Eye (tissue), 1 donor: ENCODE measurements around the gene GNA15.
"Not testable (repeated sequence)": the region's sequence is repeated elsewhere in the genome, so short reads cannot be mapped to it uniquely, and the experiment has no call there.

Experiments
- DNase-seq: peaks from one replicate; pipeline ENCODE4 v3.0.0-alpha.2; 2015

The GNA15 gene

DNA sequence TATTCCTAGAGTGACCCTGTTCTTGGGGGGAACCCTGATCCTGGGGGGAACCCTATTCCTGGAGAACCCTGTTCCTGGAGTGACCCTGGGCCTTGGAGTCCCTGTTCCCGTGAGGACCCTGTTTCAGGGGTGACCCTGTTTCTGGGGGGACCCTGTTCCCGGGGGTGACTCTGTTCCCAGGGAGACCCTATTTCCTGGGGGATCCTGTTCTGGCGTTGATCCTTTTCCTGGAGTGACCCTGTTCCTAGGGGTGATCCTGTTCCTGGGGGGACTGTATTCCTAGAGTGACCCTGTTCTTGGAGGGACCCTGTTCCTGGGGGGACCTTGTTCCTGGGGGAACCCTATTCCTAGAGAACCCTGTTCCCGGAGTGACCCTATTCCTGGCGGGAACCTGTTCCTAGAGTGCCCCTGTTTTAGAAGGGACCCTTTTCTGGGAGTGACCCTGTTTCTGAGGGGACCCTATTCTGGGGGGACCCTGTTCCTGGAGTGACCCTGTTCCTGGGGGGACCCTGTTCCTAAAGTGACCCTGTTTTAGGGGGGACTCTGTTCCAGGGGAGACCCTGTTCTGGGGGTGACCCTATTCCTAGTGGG, 15.0 kb downstream of the GNA15 start:
- DNase-seq: no peak

DNA sequence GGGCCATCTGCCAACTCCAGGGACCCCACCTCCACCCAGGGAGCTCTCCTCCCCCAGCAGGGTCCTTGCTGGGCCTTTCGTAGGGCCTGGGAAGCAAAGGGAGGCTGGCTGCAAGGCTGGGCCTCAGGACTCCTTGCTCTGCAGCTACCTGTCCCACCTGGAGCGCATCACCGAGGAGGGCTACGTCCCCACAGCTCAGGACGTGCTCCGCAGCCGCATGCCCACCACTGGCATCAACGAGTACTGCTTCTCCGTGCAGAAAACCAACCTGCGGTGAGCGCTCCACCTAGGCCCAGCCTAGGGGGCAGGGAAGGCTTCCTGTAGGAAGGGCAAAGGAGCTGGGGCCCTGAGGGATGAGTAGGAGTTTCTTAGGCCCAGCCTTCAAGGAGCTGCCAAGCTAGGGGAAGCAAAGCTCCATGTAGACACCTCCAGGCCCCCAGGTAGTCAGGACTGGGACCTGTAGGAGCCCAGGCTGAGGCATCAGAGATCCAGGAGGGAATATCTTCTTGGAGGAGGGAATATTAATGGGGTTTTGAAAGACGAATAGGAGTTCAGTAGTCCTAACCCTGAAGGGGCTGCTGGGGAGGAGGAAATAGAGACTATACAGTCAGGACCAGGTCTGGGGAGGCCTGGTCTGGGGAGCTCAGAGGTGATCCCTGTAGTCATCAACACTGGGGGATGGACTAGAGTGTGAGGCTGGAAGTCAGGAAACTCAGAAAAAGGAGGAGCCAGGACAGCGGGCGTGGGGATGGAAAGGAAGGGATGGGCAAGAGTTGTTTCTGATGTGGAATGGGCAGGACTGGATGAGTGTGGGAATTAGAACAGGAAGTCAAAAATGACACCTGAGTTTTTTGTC, 16.0 kb downstream of the GNA15 start:
- DNase-seq: no peak

DNA sequence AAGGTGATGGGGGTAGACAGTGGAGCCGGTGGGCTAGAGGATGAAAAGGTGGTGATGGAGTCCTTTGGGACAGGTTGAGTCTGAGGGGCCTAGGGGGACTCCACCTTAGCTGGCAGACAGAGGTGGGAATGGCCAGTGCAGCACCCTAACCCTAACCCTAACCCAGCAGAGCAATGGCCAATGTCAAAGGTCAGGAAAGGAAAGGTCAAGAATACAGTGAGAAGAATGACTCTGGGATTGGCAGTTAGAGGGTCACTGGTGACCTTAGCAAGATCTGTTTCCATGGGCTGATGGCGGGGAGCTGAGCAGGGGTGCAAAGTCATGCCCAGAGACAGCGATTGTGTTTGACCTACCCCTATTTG, 16.6 kb downstream of the GNA15 start:
- DNase-seq: no peak

DNA sequence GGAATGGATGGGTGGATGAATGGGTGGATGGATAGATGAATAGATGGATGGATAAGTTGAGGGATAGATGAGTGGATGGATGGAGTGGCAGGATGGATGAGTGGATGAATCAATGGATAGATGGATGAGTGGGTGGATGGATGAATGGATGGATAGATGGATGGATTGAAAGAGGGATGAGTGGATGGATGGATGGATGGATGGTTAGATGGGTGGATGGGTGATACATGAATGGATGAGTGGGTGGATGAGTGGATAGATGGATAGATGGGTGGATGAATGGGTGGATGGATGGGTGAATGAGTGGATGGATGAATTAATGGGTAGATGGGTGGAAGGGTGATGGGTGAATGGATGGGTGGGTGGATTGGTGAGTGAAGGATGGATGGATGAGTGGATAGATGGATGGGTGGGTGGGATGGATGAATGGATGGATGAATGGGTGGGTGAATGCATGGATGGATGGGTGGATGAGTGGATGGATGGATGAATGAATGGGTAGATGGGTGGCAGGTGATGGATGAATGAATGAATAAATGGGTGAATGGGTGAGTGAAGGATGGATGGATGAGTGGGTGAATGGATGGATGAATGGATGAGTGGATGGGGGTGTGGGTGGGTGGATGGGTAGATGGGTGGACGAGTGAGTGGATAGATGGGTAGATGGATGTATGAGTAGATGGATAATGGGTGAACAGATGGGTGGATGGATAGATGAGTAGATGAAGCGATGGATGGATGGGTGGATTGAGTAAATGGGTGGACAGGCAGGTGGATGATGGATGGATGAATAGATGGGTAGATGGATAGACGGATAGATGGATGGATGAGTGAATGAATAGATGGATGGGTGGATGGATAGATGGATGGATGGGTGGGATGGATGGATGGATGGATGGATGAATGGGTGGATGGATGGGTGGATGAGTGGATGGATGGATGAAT, 17.7 kb downstream of the GNA15 start:
- no peak for DNase-seq

DNA sequence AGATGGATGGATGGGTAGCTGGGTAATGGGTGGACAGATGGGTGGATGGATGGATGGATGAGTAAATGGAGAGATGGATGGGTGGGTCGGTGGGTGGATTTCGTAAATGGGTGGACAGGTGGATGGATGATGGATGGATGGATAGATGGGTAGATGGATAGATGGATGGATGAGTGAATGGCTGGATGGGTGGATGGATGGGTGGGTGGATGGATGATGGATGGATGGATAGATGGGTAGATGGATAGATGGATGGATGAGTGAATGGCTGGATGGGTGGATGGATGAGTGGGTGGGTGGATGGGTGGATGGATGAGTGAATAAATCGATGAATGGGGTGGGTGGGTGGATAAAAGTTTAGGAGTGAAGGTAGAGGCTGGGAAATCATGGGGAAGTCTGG, 18.6 kb downstream of the GNA15 start:
- not testable (repeated sequence) for DNase-seq

DNA sequence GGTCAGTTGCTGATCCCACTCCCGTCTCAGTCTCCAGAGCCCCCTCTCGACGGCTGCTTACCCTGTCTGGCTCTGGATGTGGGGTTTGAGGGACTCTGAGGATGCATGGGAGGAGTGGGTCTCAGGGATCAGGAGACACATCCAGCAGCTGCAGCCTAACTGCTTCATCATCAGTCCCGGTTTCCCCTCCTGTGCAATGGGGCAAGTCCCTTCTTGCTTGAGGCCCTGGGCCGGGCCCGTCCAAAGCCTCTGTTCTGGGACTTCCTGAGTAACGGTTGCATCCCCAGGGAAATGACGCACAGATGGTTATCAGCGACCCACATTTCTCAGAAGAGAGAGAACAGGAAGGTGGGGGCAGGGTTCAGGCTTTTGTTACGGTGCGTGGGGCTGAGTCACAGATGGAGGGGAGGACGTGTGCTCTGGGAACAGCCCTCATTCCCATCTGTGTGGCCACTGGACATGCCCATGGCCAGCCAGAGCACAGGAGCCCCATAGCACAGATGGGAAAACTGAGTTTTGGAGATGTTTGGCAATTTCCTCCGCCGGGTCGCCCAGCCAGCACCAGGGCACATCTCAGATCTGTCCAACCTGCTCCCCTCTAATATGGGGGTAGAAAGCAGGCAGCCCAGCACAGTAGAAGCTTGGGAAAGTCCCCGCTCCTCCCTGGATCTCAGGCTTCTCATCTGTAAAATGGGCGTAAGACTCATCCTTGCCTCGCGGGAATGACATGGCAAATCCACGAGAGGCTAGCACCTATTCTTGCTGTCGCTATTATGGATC, 19.3 kb downstream of the GNA15 start:
- peak; percentile 65 for DNase-seq

DNA sequence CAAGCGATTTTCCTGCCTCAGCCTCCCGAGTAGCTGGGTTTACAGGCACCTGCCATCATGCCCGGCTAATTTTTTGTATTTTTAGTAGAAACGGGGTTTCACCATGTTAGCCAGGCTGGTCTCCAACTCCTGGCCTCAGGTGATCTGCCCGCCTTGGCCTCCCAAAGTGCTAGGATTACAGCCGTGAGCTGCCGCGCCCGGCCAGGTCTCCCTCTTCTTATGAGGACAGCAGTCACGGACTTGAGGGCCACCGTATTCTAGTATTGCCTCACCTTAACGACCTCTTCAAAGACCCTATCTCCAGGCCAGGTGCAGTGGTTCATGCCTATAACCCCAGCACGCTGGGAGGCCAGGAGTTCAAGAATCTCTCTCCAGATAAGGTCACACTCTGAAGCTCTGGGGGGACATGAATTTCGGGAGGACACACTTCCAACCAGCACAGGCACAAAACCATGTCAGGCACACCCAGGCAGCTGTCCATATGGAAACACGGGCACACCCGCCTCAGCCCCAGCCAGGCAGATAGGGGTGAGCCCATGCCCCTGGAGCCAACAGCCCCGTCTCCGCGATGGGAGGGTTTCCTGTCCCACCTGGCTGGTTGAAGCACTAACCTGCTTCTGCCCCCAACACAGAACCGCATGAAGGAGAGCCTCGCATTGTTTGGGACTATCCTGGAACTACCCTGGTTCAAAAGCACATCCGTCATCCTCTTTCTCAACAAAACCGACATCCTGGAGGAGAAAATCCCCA, 21.4 kb downstream of the GNA15 start:
- DNase-seq: no peak

DNA sequence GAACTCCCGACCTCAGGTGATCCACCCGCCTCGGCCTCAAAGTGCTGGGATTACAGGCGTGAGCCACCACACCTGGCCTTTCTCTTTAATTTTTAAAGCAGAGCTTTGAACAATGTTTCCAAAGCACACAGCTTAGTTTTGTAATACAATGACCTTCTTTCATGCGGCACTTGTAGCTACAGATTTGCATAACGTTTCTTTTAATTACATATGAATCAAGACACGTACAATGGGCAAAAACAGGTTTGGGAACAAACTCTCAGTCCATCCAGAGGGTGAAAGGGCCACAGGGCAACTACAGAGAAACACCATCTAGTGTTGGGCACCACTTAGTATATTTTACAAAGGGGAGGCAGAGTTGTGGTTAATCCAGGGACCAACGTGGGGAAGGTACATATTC, 23.7 kb downstream of the GNA15 start:
- no peak for DNase-seq

DNA sequence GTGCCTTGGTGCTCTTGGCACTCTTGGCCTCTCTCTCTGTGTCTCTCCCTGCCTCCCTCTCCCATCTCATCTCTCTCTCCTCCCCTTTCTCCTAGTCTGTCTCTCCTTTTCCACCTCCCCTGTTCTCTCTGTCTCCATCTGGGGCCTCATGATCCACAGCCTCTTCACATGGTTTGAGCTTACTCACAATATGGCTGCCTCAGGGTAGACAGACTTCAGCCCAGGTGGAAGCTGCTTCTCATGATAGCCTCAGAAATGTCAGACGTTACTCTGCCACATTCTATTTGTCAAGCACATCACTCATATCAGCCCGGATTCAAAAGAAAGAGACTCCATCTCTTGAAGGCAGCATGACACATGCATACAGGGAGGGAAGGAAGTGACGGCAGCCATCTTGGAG, 24.4 kb downstream of the GNA15 start:
- DNase-seq: no peak

DNA sequence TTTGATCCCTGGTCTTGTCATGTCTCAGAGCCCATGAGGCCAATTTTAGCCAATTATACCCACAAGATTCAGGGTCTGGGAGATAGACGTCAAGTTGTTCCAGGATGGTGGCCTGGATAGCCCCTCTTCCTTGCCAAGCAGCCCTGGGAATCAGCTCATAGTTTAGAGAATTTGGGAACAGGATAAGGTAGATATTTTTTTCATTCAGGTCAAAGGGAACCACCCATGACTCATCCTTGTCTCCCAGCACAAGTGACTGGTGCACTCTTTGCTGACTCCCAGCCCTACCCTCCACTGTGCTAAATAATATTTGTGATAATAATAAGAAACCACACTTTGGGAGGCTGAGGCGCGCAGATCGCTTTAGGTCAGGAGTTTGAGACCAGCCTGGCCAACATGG, 25.6 kb downstream of the GNA15 start:
- no peak for DNase-seq

DNA sequence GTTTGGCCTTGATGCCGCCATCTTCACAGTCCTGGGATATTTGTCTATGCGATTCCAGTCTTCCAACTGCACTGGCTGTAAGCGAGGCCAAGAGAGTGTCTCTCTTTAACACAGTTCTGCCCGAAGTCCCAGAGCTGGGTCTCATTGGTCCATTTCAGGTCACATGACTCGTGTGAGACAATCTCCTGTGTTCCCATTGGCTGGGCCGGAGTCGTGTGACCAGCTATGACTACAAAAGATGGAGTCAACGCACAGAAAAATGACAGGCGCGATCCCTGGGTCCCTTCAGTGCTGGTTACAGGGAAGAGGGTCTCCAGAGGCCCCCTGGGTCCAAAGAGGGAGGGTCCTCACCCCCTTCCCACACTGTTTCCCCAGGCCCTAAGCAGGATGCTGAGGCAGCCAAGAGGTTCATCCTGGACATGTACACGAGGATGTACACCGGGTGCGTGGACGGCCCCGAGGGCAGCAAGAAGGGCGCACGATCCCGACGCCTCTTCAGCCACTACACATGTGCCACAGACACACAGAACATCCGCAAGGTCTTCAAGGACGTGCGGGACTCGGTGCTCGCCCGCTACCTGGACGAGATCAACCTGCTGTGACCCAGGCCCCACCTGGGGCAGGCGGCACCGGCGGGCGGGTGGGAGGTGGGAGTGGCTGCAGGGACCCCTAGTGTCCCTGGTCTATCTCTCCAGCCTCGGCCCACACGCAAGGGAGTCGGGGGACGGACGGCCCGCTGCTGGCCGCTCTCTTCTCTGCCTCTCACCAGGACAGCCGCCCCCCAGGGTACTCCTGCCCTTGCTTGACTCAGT, 26.8 kb downstream of the GNA15 start:
- no peak for DNase-seq

DNA sequence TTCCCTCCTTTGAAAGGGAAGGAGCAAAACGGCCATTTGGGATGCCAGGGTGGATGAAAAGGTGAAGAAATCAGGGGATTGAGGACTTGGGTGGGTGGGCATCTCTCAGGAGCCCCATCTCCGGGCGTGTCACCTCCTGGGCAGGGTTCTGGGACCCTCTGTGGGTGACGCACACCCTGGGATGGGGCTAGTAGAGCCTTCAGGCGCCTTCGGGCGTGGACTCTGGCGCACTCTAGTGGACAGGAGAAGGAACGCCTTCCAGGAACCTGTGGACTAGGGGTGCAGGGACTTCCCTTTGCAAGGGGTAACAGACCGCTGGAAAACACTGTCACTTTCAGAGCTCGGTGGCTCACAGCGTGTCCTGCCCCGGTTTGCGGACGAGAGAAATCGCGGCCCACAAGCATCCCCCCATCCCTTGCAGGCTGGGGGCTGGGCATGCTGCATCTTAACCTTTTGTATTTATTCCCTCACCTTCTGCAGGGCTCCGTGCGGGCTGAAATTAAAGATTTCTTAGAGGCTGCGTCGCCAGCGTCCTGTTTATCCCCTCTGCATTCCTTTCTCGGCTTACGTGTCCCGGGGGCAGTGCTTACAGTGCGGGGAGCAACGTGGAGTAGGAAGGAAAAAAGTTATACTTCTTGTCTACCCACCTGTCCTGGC, 27.5 kb downstream of the GNA15 start:
- DNase-seq: peak; percentile 83

DNA sequence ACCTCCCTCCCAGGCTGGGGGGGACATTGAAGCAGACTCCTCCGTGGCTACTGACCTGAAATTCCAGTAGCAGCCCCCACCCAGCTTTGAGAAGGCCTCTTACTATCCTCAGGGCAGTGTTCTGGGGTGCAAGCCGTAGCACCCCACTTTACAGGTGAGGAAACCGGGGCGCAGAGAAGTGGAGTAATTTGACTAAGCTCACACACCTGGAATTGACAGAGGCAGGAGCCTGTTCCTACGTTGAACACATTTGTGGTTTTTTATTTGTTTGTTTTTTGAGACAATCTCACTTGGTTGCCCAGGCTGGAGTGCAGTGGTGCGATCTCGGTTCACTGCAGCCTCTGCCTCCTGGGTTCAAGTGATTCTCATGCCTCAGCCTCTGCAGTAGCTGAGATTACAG, 28.1 kb downstream of the GNA15 start:
- DNase-seq: no peak

DNA sequence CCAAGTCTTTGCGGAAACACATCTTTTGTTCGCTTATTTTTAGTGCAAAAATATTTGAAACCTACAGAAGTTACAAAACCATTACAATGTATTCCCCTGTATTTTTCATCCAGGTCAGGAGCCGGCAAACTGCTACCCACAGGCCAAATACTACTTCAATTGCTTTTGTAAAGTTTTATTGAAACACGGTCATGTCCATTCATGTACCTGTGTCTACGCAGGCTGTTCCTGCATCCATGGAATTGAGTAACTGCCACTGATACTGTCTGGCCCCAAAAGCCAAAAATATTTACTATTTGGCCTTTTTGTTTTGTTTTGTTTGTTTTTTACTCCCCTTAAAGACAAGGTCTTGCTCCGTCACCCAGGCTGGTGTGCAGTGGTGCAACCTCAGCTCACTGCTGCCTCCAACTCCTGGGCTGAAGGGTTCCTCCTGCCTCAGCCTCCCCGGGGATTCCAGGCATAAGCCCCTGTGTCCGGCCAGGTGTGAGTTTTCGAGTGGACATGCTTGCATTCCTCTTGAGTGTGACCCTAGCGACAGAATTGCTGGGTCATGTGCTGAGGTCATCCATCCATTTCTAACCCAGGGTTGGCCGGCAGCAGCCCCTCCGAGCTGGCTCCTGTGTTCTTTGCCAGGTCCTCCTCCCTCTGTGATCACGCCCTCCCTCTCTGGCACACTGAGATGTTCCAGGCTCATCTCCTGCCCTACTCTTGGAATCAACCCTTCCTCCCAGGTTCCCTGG, 31.9 kb downstream of the GNA15 start:
- no peak for DNase-seq

DNA sequence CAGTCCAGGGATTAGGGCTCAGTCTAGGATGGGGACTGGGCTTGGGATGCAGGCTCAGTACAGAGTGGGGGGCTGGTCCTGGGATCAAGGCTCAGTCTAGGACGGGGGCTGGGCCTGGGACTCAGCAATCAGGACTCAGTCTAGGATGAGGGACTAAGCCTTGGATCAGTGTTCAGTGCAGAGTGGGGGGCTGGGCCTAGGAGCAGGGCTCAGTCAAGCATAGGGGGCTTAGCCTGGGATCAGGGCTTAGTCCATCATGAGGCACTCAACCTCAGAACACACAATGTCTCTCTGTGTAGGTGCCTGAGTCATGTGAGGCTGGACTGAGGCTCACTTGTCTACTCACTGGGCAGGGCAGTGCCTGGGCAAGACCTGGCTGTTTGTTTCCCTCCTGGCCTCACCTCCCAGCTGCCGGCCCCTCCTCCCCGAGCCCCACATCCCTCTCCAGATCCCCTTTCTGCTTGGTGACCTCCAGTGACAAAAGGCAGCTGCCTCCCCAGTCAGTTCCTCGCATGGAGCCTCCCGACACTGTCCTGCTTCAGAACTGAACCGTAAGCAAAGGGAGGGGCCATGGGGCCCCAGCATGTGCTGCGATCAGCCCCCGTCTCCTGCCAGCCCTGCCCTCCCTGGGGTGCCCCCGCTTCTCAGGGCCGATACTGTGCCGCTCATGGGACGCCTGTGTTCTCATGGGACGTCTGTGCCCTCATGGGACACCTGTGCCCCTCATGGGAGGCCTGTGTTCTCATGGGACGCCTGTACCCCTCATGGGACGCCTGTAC, 36.2 kb downstream of the GNA15 start:
- no peak for DNase-seq

DNA sequence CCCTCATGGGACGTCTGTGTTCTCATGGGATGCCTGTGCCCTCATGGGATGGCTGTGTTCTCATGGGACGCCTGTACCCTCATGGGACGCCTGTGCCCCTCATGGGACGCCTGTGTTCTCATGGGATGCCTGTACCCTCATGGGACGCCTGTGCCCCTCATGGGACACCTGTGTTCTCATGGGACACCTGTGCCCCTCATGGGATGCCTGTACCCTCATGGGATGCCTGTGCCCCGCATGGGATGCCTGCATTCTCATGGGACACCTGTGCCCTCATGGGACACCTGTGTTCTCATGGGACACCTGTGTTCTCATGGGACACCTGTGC, 36.8 kb downstream of the GNA15 start:
- DNase-seq: not testable (repeated sequence)

DNA sequence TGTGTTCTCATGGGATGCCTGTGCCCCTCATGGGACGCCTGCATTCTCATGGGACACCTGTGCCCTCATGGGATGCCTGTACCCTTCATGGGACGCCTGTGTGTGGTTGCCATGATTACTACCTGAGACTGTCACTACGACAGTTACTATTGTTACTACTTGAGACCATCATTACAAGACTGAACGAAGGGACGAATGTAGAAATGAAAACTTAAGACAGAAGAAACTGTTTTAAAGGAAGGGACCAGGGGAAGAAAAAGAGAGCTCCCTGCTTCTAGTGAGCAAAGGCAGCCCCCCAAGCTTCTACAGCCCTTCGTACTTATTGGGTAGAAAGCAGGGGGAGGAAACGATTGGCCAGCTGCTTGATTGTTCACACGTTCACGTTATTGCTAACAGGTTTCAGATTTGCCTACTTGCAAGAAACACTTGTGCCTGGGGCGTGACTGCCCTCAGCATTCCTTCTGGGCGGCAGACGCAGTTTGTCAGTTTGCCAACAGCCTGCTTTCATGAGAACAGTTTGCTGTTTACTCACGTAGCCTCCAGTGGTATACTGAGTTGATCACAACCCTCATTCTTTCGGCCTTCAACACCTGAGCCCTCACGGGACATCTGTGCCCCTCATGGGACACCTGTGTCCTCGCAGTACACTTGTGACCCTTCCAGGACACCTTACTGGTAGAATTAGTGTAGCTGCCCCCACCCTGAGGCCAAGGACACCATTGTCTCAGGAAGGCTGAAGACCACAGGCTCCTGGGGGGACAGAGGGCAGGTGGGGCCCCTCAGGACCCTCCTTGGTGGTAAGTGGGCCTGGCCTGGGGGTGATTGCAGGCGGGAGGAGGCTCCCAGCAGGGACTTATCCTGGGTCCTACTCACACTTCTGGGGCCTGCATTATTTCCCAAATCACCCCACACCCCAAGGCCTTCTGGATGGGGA, 40.2 kb downstream of the GNA15 start:
- DNase-seq: no peak
